Stimulated activated CD8-positive, alpha-beta memory T cell treated with anti-CD3 and anti-CD28 coated beads, Interleukin-12 subunit alpha, Interleukin-12 subunit beta, amount 100 ng/mL, for 24 hours (primary cell): Measurements from ENCODE around the gene MAST4.

Source experiments
- DNase-seq: peaks from one replicate; pipeline ENCODE4 v3.0.0-alpha.2; 2020; ENCODE audit errors: extremely low read depth

The MAST4 gene

DNA sequence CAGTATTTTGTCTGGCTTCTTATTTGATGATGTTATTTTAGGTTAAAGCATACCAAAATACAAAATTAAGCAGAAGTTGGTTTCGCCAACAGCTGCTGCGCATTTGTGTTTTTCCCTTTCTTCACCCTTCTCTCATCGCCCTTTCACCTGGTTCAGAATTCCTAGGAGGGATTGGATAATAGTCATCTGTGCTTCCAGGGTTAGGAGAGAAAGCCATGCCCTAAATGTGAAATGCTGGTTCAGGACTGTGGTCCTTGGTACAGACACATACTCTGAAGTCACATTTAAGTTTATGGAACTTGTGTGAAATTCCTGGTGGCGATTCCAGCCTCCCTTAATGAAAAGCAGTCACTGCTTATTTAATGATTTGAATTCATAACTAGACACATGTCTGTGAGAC lies 7.7 kb downstream of the MAST4 start:
- no peak for DNase-seq

DNA sequence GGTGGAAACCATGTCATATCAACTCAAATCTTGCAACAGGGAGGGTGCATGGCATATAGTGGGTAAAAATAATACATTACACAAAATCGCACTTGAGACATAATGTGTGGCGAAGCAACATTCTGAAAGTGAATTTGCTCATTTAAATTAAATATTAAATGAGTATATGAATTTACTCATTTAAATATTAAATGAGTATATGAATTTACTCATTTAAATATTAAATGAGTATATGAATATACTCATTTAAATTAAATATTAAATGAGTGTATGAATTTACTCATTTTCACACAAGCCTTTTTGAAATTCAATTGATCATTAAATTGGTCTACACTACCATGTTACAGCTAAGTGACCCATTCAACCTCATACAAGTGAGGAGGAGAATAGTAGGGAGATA lies 10.5 kb downstream of the MAST4 start:
- no peak for DNase-seq

GRCh38 chr5:66608501-66608900 lies 12.3 kb downstream of the MAST4 start:
- DNase-seq = no peak

- DNase-seq = no peak
Observed at GRCh38 chr5:66609615-66610014, 13.4 kb downstream of the MAST4 start.

- no peak for DNase-seq
Observed at GRCh38 chr5:66612226-66612625, 16.0 kb downstream of the MAST4 start.

DNA sequence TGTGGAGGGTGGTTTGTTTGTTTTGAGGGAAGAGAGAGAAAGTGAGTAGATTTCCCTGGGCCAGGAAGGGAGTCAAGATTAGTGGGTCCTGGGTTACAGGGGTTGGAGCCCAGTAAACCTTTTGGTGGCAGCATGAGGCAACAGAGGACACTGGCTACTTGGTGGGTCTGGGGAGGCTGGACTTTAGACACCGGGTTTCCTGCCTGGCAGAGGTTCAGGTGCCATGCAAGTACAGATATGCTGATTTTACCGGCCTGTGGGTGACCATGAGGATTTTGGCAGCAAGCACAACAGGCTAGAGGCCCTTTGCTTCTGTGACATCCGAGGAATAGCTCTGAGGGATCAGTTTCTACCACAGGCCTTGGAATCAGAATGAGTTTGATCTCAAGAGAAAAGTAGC lies 18.9 kb downstream of the MAST4 start:
- no peak for DNase-seq

DNA sequence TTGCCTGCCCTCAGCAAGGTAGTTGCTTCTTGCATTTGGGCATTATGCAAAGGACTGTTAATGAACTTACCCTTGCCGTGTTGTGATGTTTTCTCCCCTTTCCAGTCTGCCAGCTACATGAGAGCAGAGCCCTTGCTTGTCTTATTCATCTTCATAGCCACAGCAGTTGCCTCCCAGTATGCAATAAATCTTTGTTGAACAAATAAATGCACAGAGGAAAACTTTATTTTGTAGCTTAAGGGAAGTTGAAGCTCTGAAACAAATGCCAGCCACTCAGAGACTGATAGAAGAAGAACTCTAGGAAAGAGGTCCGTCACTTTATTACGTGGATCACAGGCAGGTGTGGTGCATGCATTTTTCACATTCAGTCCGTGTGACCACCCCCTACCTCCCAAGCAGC lies 19.7 kb downstream of the MAST4 start:
- DNase-seq = no peak

- DNase-seq = no peak
Observed at GRCh38 chr5:66616520-66617225, 20.5 kb downstream of the MAST4 start.

- no peak for DNase-seq
Observed at GRCh38 chr5:66617226-66617861, 21.2 kb downstream of the MAST4 start.

DNA sequence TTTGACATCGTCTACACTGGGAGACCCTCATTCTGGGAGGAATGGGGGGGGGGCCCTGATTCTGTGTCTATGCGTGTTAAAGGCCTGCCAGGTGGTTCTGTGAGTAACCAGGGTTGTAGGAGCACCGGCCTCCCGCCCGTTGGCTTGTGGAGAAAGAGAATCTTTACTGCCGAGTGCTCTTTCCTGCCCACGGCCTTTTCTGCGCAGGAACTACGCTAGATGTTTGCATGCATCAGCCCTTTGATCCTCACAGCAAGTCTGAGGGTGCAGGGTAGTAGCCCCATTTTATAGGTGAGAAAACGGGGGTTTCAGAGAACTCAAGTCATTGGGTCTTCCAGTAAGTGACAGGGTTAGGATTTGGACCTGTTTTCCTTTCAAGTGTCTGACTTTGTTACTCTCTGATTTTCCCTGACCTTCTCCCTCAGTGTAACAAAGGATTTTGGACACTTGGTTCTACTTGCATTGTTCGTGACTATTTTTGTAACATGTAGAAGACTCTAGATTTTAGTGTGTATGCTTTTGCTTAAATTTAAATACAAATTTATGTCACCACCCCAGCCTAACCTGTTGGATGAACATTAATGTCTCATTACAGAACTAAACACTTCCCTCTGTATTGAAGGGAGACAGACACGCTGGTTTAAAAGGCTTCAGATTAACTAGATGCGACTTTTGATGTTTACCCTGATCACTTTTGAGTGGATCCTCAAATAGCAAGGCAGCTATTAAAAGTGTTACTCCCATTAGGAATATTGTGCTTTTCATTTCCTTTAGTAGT lies 22.0 kb downstream of the MAST4 start:
- DNase-seq = no peak

- no peak for DNase-seq
Observed at GRCh38 chr5:66620711-66621110, 24.5 kb downstream of the MAST4 start.

- DNase-seq = no peak
Observed at GRCh38 chr5:66621146-66621545, 25.0 kb downstream of the MAST4 start.

DNA sequence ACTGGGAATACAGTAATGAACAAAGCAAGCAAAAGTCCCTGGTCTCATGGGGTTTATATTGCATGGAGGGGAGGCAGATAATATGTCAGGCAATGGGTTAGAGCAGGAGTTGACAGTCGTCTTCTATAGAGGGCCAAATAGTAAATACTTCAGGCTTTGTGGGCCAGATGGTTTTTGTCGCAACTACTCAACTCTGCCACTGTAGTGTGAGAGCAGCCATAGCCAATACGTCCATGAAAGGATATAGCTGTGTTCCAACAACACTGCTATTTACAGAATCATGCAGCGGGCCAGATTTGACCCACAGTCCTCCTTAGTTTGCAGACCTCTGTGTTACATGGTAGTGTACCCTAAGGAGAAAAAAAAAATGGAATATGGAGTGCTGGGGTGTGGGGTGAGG lies 25.5 kb downstream of the MAST4 start:
- no peak for DNase-seq

DNA sequence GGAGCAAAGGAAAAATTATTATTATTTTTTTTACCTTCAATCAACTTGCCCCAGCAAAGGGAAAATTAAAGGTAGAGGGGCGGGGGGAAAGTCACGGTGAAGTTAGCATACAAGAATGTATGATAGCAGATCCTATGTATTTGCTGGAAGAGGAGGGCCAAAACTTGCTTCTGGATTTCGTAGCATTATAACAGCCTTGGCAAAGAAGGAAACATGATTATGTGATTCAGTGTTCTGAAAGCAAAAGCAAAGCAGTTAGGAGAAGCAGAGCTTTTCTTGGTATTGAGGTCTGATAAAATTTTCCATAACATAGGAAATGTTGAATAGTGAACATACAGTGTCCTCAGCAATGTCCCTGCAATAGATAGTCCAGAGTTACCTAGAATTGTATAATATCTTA lies 32.4 kb downstream of the MAST4 start:
- no peak for DNase-seq

DNA sequence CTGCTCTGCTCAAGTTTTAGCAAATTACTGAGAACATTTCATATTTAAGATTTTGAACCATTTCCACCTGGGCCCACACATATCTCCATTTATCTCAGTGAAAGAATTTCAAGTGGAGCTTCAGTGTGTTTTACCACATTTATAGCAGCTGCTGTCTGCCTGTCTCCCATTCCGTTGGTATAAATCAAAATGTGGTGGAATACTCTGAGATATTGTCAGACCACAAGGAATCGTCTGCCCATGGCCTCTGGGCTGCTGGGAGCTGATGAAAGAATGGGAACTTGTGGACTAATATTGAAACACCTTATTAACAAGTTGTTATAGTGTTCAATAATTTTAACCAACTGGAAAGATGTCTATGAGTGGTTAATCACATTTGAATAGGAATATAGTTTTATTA lies 33.3 kb downstream of the MAST4 start:
- DNase-seq = no peak

DNA sequence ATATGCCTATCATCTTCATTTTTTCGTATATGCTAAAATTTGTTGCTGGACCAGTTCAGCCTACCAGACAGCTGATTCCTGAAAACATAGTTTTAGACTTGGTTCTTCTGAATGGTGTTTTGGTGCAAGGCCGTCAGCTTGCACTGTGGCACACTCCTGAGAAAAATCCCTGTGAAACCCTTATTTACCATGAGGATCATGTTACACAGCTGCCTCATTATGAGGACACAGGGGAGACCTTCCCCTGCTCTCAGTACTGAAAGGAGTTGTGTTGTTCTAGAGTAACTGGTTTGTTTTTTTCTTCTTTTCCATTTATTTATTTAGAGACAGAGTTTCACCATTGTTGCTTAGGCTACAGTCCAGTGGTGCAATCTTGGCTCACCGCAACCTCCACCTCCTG lies 37.6 kb downstream of the MAST4 start:
- no peak for DNase-seq

DNA sequence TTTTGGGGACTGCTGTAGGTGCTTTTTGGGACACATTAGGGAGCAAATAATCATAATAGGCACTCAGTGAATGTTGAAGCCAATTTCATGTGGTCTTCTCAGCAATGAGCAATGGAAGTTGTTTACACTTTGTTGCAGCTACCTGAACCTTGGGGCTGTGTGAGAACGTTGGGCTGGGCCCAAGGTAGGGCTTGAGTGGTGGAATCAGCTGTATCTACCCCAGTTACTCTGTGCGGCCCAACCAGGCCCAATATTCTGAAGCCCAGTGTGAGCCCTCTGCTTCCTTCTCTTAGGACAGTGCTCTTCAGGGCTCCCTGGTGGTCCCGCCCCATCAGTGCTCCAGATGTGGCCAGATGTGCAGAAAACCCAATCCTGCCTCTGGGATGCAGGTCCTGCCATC lies 38.4 kb downstream of the MAST4 start:
- DNase-seq = no peak

DNA sequence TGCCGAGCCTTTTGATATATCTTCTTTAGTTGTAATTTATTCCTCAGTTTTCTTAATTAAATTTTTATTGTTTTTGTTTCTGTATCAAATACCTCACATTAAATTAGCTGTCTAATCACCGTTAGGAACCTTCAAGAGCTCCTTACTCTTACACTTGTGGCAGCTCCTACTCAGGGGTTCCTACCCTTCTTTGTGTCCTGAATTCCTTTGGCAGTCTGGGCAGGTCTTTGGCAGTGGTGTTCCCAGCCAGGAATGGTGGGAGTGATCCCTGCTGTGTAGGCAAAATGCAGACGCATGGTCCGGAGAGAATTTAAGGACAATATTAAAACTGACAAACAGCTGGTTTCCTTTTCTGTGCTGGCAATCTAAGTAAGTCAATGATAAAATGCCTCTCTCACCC lies 41.8 kb downstream of the MAST4 start:
- DNase-seq = no peak

- DNase-seq = no peak
Observed at GRCh38 chr5:66639037-66639436, 42.8 kb downstream of the MAST4 start.

GRCh38 chr5:66642538-66642937 lies 46.3 kb downstream of the MAST4 start:
- no peak for DNase-seq

DNA sequence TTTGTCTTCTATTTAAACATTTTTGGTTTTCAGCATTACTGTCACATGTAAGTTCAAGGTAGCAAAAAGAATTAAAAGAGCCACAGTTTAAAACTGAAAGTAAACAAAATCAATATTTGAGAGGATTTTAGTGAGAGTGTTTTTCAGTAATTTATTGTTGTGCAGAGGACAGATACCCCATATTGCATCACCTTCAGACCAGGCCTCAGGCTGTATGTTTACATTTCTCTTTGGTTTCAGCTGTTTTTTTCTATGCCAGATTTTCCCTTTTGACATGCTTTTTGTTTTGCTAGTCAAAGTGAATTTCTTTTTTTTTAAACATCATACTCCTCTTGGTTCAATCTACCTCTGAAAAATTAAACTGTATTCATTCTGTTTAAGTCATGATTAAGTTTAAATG lies 47.2 kb downstream of the MAST4 start:
- DNase-seq = no peak

DNA sequence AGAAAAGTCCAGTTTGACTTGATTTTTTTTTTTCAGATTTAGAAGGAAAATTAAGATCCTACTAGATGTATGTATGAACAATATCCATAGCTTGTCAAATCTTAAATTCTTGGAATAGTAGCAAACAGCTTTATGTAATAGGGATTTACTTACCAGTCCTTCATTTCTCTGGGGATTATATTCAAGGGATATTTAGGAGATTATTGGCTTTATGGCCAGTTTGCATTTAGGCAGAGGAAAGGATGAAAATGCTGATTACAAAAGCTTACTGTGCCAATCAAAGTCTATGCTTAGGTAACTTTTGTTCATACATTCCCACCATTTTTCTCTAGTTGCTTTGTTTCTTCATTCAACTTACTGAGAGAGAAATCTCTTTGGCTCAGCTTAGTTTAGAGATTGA lies 47.9 kb downstream of the MAST4 start:
- no peak for DNase-seq

- DNase-seq = no peak
Observed at GRCh38 chr5:66645039-66645438, 48.8 kb downstream of the MAST4 start.
